Esophagus muscularis mucosa (tissue), 4 donors: ENCODE results near the gene CPB1.

Experiments
- CTCF ChIP-seq, 3 experiments: fragments of 200-600 bp in 2 of 3; fragments of 450-650 bp in 1 of 3; sonication (generic) in 2 of 3; IDR thresholded peaks; one replicate each; pipeline ENCODE4 v1.5.1; 2017 to 2019; ENCODE audit warnings: antibody characterized with exemption in 3 of 3, mild to moderate bottlenecking in 2 of 3, moderate library complexity in 1 of 3
- EP300 ChIP-seq: sonication (generic); formaldehyde crosslinking; IDR thresholded peaks from one replicate; pipeline ENCODE4 v1.6.1; 2017; ENCODE audit warnings: antibody characterized with exemption
- POLR2A ChIP-seq: fragments of 450-650 bp; IDR thresholded peaks from one replicate; pipeline ENCODE4 v1.6.1; 2017; ENCODE audit warnings: antibody characterized with exemption, moderate library complexity, mild to moderate bottlenecking, low read depth
- POLR2AphosphoS5 ChIP-seq, 2 donors: sonication (generic); formaldehyde crosslinking; IDR thresholded peaks; one replicate each; pipeline ENCODE4 v1.6.1; 2017; ENCODE audit warnings: antibody characterized with exemption in 2 of 2

GRCh38 chr3:148856384-148856783 lies 28.8 kb downstream of the CPB1 start:
- TF ChIP-seq CTCF (IDR thresholded peaks at IDR 0.05) (no peak), POLR2AphosphoS5 (IDR thresholded peaks at IDR 0.05) (no peak), POLR2A (no peak), EP300 (no peak)
